RWPE1 (cell line): ENCODE measurements around the gene CD300C.

ENCODE experiments used
- CTCF ChIA-PET: fragments of 350-600 bp; sonication (Branson Sonifier 250); formaldehyde crosslinking; extraction: SDS; loops from one replicate; lab custom pipeline; 2021; lab: Yijun Ruan, JAX
- POLR2A ChIA-PET: fragments of 400-600 bp; formaldehyde crosslinking; extraction: SDS; loops from one replicate; lab custom pipeline; 2020; ENCODE audit warnings: antibody characterized with exemption; ENCODE audit not compliant: low non-redundant PET; lab: Yijun Ruan, JAX
- DNase-seq: peaks from one replicate; pipeline ENCODE4 v3.0.0; 2012; ENCODE audit warnings: low spot score
- H3K27ac ChIP-seq: fragments of 450-650 bp; 2 replicates; pipeline ENCODE4 v1.5.1; 2017
- TF ChIP-seq, protein P1 (sequence below): fragments of 450-650 bp; conservative IDR thresholded peaks from 2 replicates; pipeline ENCODE4 v1.5.1; 2017; ENCODE audit warnings: low read depth, mild to moderate bottlenecking

The CD300C gene

DNA sequence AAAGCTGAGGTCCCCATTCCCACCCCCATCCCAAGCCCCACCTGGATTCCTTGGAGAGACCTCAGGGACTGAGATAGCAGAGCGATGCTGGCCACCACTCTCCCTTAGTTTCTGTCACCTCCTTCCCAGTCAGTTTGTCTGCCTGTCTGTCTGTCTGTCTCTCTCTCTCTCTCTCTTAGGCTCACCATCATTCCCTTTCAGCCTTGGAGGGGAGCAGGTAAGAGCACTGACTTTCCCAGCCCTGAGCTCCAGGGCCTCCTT lies 20.5 kb downstream of the CD300C start:
- TF ChIP-seq, protein P1, sequence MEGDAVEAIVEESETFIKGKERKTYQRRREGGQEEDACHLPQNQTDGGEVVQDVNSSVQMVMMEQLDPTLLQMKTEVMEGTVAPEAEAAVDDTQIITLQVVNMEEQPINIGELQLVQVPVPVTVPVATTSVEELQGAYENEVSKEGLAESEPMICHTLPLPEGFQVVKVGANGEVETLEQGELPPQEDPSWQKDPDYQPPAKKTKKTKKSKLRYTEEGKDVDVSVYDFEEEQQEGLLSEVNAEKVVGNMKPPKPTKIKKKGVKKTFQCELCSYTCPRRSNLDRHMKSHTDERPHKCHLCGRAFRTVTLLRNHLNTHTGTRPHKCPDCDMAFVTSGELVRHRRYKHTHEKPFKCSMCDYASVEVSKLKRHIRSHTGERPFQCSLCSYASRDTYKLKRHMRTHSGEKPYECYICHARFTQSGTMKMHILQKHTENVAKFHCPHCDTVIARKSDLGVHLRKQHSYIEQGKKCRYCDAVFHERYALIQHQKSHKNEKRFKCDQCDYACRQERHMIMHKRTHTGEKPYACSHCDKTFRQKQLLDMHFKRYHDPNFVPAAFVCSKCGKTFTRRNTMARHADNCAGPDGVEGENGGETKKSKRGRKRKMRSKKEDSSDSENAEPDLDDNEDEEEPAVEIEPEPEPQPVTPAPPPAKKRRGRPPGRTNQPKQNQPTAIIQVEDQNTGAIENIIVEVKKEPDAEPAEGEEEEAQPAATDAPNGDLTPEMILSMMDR = no peak
- POLR2A ChIA-PET = no interaction called here
- CTCF ChIA-PET = no interaction called here

DNA sequence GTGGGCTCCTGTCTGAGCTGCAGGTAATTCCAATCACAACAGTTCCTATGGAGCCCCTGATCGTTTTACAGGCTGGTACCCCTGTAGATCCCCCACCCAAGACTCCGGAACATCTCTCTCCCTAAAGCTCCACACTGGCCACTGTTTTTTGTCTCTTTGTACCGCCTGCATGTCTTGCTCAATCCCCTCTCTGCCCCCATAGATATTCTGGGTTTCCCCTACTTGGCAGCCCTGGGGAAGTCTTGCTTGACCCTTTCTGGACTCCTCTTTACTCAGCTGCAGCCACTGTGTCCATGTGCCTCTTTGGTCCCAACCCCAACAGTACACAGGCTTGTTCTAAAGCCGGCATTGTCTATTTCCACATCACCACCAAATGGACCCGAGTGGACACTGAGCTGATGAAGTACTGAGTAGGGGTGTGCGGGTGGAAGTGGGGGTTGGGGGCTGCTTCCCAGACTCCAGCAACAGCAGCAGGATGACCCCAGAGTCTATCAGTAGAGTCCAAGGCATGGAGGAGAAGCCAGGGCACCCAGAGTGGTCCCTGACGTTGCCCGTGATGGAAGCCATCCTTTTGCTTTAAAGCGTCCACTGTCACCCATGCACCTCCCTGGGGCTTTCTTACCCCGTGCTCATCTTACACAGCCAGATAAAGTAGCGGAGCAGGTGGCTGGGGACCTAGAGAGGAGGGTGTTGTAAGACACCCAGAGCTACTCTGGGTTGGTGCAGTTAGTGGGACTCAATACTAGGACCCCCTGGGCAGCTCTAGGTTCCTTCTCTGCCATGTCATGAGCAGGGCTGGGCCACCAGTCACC lies 21.1 kb downstream of the CD300C start:
- TF ChIP-seq, protein P1 = no peak
- CTCF ChIA-PET = interaction anchor here (0.6 kb wide), 1 partner anchor 146 kb away, joined by 3 read pairs; no protein-coding TSS in a partner anchor
- POLR2A ChIA-PET = no interaction called here
- DNase-seq = no peak
- no peak overlapping the region for H3K27ac ChIP-seq

More for the DNA sequence above, 20.5 kb downstream of the CD300C start:
- no peak overlapping the region for H3K27ac ChIP-seq
- DNase-seq = no peak

DNA sequence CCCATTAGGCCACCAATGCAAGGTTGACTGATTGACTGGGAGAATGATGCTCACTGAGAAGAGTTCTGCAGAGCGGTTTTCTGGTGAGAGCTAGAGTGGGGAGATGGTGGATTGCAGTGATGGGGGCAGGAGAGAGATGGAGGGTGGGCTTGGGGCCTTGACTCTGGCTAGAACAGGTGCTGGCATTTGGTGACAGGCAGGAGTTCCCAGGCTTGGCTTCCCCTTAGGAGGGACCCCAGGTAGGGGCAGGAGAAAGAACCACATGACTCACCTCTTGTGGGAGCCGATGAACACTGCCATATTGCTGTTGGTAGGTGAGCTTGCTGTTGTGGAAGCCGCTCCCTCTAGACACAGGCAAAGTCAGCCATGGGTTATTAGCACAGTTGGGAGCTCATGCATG lies 22.6 kb downstream of the CD300C start:
- no peak for DNase-seq
- ChIA-PET CTCF (no interaction called here), POLR2A (no interaction called here)

DNA sequence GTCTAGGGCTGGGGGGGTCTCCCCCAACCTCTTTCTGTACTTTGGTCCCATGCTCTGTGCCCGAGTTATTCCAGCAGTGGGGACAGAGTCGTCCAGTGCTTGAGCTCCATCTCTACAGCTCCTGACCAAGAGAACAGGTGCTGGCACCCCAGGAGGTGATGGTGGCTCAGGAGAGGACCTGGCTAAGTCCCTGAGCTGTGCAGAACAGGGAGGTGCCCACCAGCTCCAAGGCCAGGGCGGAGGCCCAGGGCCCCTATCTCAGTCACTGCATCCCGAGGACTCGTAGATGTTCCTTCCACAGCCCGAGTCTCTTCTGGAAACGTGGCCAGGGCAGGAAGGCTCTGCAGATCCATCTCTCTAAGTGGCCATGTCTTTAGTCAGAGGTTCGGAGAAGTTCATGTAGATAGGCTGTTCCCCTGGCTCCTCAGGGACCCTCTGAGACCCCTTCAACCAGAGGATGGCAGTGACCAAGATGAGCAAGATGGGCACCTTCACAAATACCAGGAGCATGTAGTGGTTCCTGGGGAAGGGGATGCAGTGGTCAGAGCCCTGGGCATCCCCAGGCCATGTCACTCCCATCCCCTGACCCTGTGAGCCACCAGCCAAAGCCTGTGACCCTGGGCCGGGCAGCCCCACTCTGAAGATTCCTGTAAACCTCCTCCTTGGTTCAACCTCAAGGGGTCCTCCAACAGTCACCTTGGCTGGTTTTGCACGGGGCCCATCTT lies 23.4 kb downstream of the CD300C start:
- no peak for DNase-seq
- no peak overlapping the region for H3K27ac ChIP-seq
- ChIA-PET CTCF (no interaction called here), POLR2A (no interaction called here)
- TF ChIP-seq, protein P1 = no peak

More for the DNA sequence above, 22.6 kb downstream of the CD300C start:
- TF ChIP-seq, protein P1 = no peak
- H3K27ac ChIP-seq = no peak overlapping the region

DNA sequence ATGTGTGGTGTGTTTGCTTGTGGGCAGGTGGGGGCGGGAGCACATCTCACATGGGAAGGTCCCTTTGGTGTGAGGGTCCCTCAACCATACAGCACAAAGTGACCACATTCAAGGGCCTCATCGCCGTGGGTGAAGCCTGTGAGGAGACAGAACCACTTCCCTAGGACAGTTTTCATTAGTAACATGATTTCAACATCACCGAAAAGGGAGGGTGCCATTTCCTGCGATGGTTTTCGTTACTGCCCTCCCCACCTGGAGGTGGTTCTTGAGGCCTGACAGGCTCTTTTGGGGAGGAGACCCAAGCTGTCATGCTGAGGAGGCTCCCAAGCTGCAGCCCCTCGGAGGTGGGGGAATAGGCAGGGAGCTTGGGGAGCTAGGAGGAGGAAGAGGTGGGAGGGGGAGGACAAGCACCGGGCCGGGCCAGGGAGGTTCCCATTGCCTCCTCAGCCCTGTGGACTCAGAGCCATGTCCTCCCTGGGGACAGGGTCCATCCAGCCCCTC lies 24.2 kb downstream of the CD300C start:
- ChIA-PET CTCF (no interaction called here), POLR2A (no interaction called here)
- H3K27ac ChIP-seq = no peak overlapping the region
- DNase-seq = no peak
- TF ChIP-seq, protein P1 = no peak

DNA sequence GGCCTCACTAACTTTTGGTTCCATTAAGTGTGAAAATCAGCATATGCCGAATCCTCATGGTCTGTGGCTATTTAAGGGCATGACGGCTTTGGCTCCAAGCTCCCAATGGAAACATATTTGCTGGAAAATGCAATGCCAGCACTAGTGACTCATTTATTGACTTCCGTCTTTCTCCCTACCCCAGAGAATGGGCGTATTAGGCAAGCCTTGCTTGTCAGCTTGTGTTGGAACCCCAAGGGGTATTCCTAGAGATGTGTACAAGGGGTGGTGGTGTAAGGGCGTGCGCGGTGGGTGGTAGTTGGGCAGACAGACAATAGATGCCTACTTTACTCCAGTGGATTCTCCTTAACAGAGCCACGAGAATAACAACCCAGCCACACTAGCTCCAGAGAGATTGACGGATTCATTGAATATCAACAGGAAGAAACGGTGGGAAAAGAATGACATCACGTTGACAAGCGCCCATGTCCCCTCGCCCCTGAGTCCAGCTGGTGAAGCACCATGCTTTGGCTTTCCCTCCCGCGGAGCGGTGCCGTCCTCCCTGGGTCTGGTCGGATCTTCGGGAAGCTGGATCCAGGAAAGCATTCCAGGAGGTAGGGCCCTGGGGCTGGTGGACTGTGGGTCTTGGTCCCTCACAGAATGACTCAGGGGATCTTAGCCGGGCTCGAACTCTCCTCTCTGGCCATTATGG lies 25.0 kb downstream of the CD300C start:
- POLR2A ChIA-PET = no interaction called here
- DNase-seq = peak; percentile 22
- no peak overlapping the region for H3K27ac ChIP-seq
- CTCF ChIA-PET = interaction anchor here (0.7 to 0.8 kb wide), 3 partner anchors 45 to 222 kb away, joined by 3 to 4 read pairs (median 3); no protein-coding TSS in a partner anchor
- TF ChIP-seq, protein P1 = no peak
